22Rv1 (cell line): ENCODE results near the gene RLF.
"Not testable (repeated sequence)": the region's sequence is repeated elsewhere in the genome, so short reads cannot be mapped to it uniquely, and the experiment has no call there.

Experiments
- H3K27ac ChIP-seq: fragments of 450-650 bp; 2 replicates; pipeline ENCODE4 v1.5.1; 2017
- CTCF ChIP-seq: fragments of 450-650 bp; IDR thresholded peaks from 2 replicates; pipeline ENCODE4 v1.5.1; 2017; ENCODE audit warnings: mild to moderate bottlenecking
- ZFX ChIP-seq: fragments of 450-650 bp; IDR thresholded peaks from 2 replicates; pipeline ENCODE4 v1.6.1; 2017; ENCODE audit warnings: antibody characterized with exemption, borderline replicate concordance

Gene RLF

GRCh38 chr1:40167317-40167716, 6.1 kb downstream of the RLF start:
- no peak for TF ChIP-seq CTCF
- no peak for TF ChIP-seq ZFX

GRCh38 chr1:40171036-40171435, 9.8 kb downstream of the RLF start:
- no peak for TF ChIP-seq CTCF
- no peak for TF ChIP-seq ZFX
- no peak overlapping the region for H3K27ac ChIP-seq

More at GRCh38 chr1:40167317-40167716, 6.1 kb downstream of the RLF start:
- no peak overlapping the region for H3K27ac ChIP-seq

GRCh38 chr1:40174788-40175187, 13.6 kb downstream of the RLF start:
- H3K27ac ChIP-seq: no peak overlapping the region
- TF ChIP-seq ZFX: no peak
- no peak for TF ChIP-seq CTCF

- not testable (repeated sequence) for H3K27ac ChIP-seq
Measured at GRCh38 chr1:40176989-40177388, 15.8 kb downstream of the RLF start.

- no peak overlapping the region for H3K27ac ChIP-seq
- TF ChIP-seq CTCF: no peak
- no peak for TF ChIP-seq ZFX
Measured at GRCh38 chr1:40178200-40178599, 17.0 kb downstream of the RLF start.

GRCh38 chr1:40179496-40180089, 18.4 kb downstream of the RLF start:
- TF ChIP-seq CTCF (no peak), ZFX (no peak)
- H3K27ac ChIP-seq: no peak overlapping the region

GRCh38 chr1:40183055-40183710, 22.0 kb downstream of the RLF start:
- no peak overlapping the region for H3K27ac ChIP-seq

More at GRCh38 chr1:40183055-40183710, 22.0 kb downstream of the RLF start:
- TF ChIP-seq ZFX (no peak), CTCF (peak; percentile 52)
